TTC549 (cell line): ENCODE measurements around the gene OR10H3.
"Not testable (repeated sequence)": the region's sequence is repeated elsewhere in the genome, so short reads cannot be mapped to it uniquely, and the experiment has no call there.

ENCODE experiments used
- FAIRE-seq: peaks from 2 replicates; lab custom pipeline; 2012; peaks lifted over from hg19 to GRCh38; lab: Jason Lieb, UNC

The OR10H3 gene, protein sequence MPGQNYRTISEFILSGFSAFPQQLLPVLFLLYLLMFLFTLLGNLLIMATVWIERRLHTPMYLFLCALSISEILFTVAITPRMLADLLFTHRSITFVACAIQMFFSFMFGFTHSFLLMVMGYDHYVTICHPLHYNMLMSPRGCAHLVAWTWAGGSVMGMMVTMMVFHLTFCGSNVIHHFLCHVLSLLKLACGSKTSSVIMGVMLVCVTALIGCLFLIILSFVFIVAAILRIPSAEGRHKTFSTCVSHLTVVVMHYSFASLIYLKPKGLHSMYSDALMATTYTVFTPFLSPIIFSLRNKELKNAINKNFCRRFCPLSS

DNA sequence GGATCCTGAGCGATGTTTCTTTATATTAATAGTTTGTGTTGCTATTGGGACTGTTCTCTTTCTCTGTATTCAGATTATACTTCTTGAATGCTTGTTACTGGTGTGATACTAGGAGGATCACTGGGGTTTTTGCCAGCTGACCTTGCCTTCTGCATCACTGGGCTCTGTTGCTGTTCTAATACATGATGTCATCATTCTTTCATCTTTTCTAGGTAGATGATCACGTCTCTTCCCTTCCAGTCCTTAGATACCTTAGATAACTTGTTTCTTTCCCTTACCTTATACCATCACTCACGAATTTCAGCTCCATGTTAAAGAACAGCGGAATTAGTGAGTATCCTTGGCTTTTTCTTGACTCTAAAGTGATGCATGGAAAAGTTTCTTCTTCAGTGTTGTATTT is at the start of gene OR10H3:
OR10H3 (plus strand) TSS at position 264 of the 400 bp plus-strand sequence. CDS start 3,408 bp downstream, outside the sequence.
- FAIRE-seq, result no peak

DNA sequence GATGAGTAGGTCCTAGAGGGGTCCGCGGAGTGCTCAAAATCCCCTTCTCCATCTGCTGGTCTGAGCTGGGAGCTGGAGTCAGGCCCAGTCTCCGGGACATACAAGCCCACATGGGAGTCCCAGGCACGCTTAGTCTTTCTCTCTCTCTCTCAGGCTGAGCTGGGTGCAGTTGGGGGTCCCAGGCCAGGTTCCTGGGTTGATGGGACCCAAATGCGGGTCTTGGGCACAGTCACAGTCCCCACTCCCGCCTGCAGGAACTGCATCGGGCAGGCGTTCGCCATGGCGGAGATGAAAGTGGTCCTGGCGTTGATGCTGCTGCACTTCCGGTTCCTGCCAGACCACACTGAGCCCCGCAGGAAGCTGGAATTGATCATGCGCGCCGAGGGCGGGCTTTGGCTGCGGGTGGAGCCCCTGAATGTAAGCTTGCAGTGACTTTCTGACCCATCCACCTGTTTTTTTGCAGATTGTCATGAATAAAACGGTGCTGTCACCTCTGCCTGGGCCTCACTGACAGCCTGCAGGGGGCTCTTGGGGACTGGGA is 41.1 kb upstream of the OR10H3 start:
- no peak for FAIRE-seq

DNA sequence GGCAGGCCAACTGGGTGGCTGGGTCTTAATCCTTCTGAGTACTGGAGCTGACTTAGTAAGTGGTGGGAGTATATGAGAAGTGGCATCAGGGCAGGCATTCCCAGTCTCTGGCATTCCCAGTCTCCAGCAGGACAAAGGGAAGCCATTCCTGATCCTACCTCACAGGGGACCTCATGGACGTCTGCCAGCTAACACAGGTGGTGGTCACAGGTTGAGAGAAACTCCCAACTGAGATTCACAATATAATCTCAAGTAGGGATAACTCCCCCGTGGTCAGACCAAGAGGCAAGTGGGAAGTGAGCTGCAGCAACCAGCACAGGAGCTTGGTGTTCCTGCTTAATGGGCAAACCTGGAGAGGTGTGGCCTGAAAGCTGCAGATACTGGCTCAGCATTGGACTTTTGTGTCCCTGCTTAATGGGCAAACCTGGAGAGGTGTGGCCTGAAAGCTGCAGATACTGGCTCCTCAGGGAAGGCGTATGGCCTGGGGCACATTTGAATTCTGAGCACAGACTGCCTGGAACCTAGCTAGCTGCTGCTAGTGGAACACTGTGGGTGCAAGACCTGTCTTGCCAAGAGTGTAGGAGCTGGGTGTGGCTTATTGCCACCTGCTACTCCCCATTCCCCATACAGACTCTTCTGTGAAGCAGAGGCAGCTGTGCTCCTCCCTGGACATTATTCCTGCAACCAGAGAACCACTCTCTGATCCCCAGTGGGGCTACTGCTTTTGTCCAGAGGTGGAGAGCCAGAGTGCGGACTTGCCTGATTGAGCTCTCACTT is 35.8 kb upstream of the OR10H3 start:
- no peak for FAIRE-seq

DNA sequence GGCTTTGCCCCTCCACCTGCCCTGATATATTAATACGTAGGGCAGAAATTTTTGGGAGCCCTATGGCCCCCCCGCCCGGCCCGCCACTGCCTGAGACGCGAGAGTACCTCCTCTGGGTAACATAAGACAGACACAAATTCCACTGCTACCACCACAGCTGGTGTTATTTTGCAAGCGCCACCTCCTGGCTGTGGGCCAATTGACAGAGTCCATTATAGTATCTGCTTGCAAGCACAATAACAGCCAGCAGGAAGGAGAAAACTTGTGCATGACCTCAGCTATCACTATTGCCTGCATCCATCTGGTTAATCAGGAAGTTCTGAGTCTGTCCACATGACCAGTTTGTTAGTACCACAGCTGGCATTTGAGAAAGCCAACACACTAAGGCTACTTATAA is 35.3 kb upstream of the OR10H3 start:
- no peak for FAIRE-seq

DNA sequence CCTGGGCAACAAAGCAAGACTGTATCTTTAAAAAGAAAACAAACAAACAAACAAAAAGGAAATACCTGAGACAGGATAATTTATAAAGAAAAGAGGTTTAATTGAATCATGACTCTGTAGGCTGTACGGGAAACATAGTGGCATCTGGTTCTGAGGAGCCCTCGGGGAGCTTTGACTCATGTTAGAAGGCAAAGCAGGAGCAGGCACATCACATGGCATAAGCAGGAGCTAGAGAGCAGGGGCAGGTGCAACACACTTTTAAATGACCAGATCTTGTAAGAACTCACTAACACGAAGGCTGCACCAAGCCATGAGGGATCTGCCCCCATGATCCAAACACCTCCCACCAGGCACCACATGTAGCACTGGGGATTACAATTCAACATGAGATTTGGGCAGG is 23.1 kb upstream of the OR10H3 start:
- no peak for FAIRE-seq

DNA sequence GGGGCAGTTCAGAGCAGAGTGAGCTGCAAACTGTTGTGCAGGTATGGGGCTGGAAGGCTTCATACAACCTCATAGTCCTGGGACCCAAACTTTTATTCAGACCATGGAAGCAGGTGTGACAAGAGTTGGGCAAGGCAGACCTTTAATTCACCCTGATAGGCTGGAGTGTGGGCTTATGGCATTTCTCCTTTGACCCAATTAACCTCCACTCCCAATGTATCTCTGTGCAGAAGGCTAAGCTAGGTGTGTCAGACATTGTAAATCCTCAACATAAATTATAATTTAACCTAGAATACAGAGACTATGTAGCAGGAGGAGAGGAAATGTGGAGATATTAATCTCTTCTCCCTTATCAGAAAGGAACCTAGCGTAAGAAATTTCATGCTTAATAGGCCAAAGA is 22.1 kb upstream of the OR10H3 start:
- FAIRE-seq, result no peak

DNA sequence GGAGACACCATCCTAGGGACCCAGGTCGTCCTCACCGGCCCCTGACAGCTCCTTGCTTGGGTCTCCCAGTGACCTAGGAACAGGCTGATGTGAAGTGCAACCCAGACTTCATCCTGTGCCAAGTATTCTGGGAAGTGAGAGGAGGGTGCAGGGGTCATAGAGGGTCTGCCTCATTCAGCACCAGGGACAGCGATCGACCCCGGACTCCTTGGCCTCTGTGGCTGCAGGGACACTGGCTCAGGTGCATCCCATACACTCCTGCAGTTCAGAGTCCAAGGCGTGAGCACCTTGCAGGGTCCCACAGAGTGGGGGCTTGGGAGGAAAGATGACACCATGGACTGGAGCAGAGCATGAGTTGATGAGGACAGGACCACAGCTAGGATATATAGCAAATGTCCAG is 20.0 kb upstream of the OR10H3 start:
- FAIRE-seq, result no peak

DNA sequence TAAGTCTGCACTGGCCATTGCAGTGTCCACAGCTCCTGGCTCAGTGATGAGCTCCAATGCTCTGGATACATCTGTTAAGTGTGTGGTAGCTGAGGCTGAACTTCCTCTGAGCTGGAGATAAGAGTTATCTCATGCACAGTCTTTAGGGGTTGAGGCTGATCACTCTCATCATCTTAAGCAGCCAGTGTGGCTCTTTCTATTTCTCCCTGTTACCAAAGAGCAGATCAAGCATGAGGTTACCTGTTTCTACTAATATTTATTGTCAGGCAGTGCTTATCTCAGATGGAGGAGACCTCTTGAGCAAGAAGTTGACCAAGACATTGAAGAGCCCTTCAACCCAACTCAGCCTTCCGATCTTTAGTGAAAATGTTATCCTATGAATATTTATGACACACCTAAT is 16.5 kb upstream of the OR10H3 start:
- FAIRE-seq, result no peak

DNA sequence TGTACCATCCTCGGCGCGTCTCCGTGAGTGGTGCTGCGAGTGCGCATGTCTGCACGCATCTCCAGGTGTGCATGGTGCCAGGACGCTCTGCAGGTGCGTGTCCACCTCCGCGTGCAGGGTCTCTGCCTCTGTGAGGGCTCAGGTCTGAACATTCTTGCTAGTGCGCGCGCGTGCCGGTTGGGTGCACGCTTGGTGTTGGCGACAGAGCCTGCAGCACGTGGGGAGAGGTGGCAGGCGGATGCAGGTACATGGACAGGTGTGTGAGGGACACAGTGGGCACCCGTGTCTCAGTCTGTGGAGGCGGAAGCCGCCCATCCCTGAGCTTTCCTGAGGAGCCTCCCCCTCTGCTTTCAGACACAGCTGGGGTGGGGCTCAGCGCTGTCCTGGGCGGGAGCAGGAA is 14.8 kb upstream of the OR10H3 start:
- FAIRE-seq, result no peak

DNA sequence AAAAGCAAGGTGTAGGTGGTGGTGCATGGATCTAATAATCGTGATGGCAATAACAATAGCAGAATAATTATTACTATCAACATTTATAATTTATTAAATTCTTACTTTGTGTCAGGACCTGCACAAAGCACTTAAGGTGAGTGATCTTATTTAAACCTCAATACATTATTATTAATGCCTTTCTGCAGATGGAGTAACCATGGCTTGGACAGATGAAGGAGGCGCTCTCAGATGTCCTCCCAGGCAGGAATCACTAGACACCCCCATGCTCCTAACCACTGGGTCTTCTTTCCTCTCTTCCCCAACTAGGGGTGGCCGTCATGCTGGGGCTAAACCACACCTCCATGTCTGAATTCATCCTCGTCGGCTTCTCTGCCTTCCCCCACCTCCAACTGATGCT is 10.1 kb upstream of the OR10H3 start, which contains the start of gene OR10H2:
OR10H2 (plus strand) TSS at position 301 of the 400 bp plus-strand sequence; CDS start at position 321, 20 bp downstream.
- no peak for FAIRE-seq

DNA sequence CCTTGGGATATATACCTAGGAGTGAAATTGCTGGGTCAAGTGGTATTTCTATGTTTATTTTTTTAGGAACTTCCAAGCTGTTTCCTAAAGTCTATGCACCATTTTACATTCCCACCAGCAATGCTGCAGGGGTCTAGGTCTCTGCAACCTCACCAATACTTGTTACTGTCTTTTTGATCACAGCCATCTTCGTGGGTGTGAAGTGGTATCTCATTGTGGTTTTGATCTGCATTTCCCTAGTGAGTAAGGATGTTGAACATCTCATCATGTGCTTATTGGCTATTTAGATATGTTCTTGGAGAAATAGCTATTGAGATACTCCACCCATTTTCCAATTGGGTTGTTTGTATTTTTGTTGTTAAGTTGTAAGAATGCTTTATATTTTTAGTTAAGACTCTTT is 7.2 kb upstream of the OR10H3 start:
- no peak for FAIRE-seq

DNA sequence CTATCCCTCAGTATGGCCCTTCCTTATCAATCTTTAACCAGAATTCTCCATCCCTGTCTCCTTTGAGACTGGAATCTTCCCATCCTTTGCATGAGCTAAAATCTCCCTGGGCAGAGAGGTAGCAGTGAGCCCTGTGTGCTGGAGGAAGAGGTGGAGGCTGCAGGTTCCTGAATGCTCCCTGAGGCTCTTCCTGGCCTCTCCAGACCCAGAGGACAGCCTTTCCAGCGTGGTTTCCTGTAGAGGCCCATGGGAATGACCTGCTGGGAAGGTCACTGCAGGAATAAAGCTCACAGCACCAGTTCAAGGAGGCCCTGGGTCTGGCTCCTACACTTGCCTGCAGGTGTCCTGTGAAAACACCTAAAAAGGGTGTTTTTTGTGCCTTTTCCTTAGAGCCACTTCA is 5.4 kb upstream of the OR10H3 start:
- FAIRE-seq, result no peak

DNA sequence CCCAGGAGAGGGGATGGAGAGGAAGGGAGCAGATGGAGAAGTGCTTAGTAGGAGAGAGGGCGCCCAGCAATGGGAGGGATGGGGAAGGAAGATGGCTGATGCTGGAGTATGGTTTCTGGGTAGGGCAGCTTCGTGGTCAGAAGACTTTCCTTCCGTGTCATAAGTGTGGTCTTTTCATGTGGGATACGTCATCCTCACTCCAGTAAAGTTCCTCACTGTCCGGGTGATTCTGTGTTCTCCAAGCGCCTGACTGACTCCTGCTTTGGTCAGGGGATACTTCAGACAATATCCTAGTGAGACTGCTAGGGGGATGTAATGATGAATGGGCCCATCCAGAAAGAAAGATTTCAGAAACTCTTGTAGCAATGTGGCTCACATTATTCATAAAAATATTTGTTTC is 3.9 kb upstream of the OR10H3 start:
- FAIRE-seq, result no peak

DNA sequence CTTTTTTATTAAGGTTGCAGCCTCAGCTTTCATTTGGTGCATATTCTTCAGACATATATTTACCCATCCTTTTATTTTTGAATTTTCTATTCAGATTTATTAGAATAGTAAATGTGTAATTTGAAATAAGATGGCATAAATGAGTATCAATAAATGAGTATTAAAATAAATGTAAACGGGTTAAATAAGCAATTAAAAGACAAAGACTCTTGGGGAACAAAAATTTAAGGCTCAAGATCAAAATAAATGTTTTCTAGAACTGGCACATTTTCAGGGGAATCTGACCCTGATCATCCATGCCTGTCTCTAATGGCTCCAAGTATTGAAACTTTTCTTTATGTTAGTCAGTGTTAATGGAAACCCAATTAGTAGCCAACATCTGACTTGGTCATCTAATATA is 3.0 kb downstream of the OR10H3 start:
- FAIRE-seq, result no peak

DNA sequence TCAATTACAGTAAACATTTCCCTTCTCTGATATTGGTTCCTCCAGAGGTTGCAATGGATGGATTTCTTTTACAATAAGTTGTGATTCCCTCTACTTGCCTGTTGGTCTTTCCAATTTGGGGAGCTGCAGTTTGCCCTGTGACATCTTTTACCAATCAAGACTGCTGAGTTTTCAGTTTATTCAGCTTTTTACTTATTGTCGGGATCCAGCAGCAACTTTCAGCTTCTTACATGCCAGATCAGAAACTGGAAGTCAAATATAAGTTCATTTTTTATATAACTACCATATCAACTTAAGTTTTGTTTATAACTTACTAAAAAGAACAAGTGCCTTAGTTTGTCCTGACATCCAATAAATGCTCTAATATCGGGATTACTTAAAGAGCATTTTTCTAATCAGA is 10.5 kb downstream of the OR10H3 start:
- no peak for FAIRE-seq

DNA sequence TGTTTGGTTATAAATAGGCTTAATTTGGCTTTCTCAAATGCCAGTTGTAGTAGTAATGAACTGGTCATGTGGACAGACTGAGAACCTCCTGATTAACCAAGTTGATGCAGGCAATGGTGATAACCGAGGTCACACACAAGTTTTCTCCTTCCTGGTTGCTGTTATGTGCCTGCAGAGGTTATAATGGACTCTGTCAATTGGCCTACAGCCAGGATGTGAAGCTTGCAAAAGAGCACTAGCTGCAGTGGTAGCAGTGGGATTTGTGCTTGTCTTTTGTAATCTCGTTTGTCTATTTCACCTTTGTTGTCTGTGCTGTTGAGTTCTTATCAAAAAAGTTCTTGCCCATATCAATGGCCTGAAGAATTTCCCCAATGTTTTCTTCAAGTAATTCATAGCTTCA is 20.6 kb downstream of the OR10H3 start:
- FAIRE-seq, result no peak

DNA sequence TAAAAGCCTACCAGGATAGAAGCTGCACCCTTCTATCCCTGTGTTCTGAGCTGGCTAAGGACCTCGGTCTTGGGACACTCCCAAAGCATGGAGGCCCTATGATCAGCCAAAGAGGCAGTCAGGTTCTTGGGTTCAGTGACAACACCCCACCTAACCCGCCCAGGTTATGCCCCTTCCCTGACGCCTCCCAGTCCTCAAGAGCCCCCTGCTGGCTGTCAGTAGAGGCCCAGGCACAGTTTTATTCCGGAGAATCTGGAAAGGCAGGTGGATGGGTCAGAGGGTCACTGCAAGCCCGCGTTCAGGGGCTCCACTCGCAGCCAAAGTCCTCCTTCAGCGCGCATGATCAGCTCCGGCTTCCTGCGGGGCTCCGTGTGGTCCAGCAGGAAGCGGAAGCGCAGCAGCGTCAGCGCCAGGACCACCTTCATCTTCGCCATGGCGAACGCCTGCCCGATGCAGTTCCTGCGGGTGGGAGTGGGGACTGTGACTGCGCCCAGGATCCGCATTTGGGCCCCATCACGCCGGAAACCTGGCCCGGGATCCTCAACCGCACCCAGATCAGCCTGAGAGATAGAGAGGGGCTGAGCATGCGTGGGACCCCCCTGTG is 22.3 kb downstream of the OR10H3 start:
- no peak for FAIRE-seq

DNA sequence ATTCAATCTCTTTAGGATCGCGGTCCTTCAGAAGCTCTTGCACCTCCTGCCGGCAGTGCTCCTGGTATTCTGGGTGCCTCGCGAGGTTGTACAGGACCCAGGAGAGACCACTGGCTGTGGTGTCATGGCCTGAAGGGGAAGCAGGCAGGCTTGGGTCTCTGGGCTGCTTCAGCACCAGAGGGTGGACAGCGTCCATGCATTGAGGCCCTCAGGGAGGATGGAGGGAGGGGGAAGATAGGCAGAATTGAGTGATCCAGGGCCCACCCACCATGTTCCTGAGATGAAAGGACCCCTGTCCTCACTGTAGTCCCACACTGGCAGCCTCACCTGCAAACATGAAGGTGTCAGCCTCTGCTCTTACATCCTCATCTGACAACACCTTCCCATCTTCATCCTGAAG is 31.8 kb downstream of the OR10H3 start:
- no peak for FAIRE-seq

DNA sequence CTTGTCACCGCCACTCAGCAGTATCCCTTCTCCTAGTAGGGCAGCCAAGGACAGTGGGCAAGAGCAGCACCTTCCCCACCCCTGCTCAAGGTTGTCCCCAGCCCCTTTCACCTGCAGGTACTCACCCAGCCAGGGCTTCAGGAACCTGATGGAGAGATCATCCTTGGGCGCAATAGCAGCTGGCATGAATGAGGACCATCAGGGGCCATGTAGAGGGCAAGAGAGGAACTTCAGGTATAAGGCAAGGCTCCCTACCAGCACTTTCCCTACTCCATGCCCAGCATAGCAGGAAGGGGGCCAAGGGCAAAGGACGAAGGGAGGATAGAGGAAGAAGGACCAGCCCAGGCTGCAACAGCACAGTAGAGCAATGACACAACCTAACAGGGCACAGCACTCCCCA is 36.4 kb downstream of the OR10H3 start:
- FAIRE-seq, result not testable (repeated sequence)

DNA sequence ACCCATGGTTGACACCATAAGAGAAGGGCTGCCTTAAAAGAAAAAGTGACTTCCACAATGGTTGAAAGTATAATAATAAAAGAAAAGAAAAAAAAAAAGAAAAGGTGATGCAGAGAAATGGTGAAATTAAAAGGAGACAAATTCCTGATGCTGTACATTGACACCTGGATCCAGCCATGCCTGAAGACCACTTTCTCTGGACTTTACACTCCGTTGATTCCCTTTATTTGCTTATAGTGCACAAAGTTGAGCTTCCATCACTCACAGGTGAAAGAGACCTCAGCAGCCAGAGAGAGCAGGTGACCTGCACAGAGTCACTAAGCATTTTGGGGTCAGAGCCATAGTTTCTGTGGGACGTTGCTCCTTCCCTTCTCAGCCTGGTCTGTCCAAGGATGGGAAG is 37.5 kb downstream of the OR10H3 start:
- no peak for FAIRE-seq

DNA sequence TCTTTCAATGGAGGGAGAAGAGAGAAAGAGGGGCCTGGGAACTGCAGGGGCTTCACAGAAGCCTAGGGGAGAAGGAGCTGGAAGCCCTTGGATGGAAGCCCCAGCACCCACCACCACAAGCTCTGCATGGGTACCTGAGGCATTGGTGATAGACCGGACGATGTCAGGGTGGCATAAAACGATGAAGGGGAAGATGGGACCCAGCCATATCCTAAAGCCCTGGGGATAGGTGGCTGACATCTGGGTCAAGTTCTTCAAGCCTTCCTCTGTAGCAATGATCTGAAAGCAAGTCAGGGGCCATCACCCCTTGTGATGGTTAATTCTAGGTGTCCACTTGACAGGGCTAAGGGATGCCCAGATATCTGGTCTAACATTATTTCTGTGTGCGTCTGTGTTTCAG is 38.5 kb downstream of the OR10H3 start:
- no peak for FAIRE-seq

DNA sequence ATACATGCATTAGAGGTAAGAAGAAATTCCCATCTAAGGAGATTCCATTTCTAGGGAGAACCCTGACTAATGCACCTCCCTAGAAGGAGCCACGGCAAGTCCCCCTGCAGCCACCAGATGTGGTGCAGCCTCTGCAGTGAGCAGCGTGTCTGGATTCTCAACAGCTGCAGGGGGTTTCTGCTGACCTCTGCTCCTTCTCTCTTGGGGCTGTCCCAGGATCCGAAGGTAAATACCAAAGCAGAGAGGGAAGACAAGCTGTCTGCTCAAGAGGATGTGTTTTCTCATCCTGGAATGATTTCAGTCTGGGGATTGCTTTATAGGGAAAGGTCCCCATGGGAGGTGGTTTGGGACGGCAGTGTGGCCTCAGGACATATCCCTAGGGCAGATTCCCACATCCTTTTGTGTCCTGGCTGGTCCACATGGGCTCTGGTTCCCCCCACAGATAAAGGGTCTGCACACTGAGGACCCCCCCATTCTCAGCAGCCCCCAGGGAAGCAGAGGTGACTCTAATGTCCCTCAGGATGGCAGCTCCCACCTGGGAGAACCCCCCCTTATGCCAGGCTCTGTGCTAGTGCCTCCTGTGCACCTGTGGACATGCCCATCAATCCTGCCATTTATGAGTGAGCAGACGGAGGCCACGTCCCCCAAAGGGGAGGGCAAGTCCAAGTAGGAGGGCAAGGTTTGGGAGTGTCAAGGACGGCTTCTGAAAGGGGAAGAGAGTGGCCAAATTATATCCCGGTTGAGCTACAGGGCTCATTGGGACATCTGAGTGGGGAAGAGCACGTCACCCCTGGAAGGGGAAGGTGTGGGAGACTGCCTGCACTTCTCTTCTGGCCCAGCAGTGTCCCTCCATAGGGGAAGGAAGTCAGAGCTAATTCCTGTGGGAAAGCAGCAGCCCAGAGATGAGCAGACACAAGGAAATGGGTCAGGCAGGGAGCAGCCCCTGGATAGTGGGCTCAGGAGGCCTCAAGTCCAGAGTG is 39.5 kb downstream of the OR10H3 start:
- FAIRE-seq, result no peak
